Prostate gland (tissue), 2 donors: ENCODE measurements around the gene POLE. TPM values are rescaled to one million over a fixed set of nuclear protein-coding genes. Genes with fewer than 3 reads are reported as not detected.

Experiments
- DNase-seq: peaks from one replicate; pipeline ENCODE4 v3.0.0-alpha.2; 2019; ENCODE audit warnings: low spot score
- H3K27ac ChIP-seq, 2 donors: fragments of 200-600 bp; sonication (generic); 2 replicates each; pipeline ENCODE4 v1.5.1; 2017 to 2019
- H3K27me3 ChIP-seq: fragments of 200-600 bp; sonication (generic); replicated peaks from 2 replicates; pipeline ENCODE4 v1.5.1; 2019; ENCODE audit not compliant: insufficient read depth
- H3K36me3 ChIP-seq, 2 donors: fragments of 200-600 bp; sonication (generic); 1 replicate in 1 of 2; 2 replicates in 1 of 2; pipeline versions ENCODE4 v1.5.1 to v1.8.1; 2017 to 2019
- H3K4me1 ChIP-seq: fragments of 200-600 bp; sonication (generic); replicated peaks from 2 replicates; pipeline ENCODE4 v1.5.1; 2019
- H3K4me3 ChIP-seq, 2 donors: fragments of 200-600 bp; sonication (generic); 2 replicates each; pipeline ENCODE4 v1.5.1; 2017 to 2019
- H3K9me3 ChIP-seq: fragments of 200-600 bp; sonication (generic); 2 replicates; pipeline ENCODE4 v1.5.1; 2017
- CTCF ChIP-seq, 4 experiments: fragments of 200-600 bp in 2 of 4; fragments of 450-650 bp in 2 of 4; sonication (generic) in 2 of 4; IDR thresholded peaks; 1 replicate in 3 of 4; 2 replicates in 1 of 4; pipeline ENCODE4 v1.5.1; 2016 to 2019; ENCODE audit warnings: antibody characterized with exemption in 4 of 4, mild to moderate bottlenecking in 2 of 4, moderate library complexity in 2 of 4
- POLR2A ChIP-seq: fragments of 450-650 bp; IDR thresholded peaks from one replicate; pipeline ENCODE4 v1.6.1; 2016; ENCODE audit warnings: antibody characterized with exemption, mild to moderate bottlenecking
- POLR2AphosphoS5 ChIP-seq: sonication (generic); formaldehyde crosslinking; IDR thresholded peaks from one replicate; pipeline ENCODE4 v1.6.1; 2017; ENCODE audit warnings: antibody characterized with exemption
- WGBS: methylation state at CpG from one replicate; pipeline ENCODE4 v1.1.5; 2018; 5-methylcytosine and 5-hydroxymethylcytosine counted together
- intact Hi-C: fragments of 100-400 bp; cut with DNase I; formaldehyde crosslinking; loops from one replicate; pipeline ENCODE4 v1.14.2; 2022
- total RNA-seq, 2 donors: library from RNA; depleted of rRNA; stranded (reverse); fragments of >200 nt; gene quantifications; one replicate each; pipeline ENCODE4 v1.1.0, GENCODE V29; 2016

Gene POLE
- total RNA-seq, 2 donors from 2014 or later, result 41.8 to 65.4 TPM

- TF ChIP-seq POLR2A (no peak), CTCF (IDR thresholded peaks at IDR 0.05) (no peak), POLR2AphosphoS5 (no peak)
- Histone ChIP-seq H3K27me3 (no peaks in the 10 kb centered on the region), H3K36me3 (no peaks in the 10 kb centered on the region), H3K27ac (no peak overlapping the region), H3K4me3 (no peak overlapping the region), H3K9me3 (no peaks in the 10 kb centered on the region), H3K4me1 (no peaks in the 10 kb centered on the region)
- DNase-seq, result no peak
- intact Hi-C loops, result no loop called here
- WGBS, result 74% methylated on average over 5 of the region's 5 CpGs
These were observed 1.7 kb downstream of the POLE start for GRCh38 chr12:132685400-132685799.

- Histone ChIP-seq H3K27me3 (no peaks in the 10 kb centered on the region), H3K4me3 (no peak overlapping the region), H3K27ac (no peak overlapping the region), H3K36me3 (peaks cover 0 to 17% of the 10 kb centered on the region in 2 donors), H3K9me3 (no peaks in the 10 kb centered on the region), H3K4me1 (no peaks in the 10 kb centered on the region)
- 92% methylated on average over 9 of the region's 9 CpGs for WGBS
- no peak for DNase-seq
- TF ChIP-seq CTCF (IDR thresholded peaks at IDR 0.05), result no peak
- no peak for TF ChIP-seq POLR2AphosphoS5
- no peak for TF ChIP-seq POLR2A
- intact Hi-C loops, result no loop called here
These were observed 9.7 kb downstream of the POLE start for GRCh38 chr12:132677492-132677891.

GRCh38 chr12:132675757-132676432 lies 11.2 kb downstream of the POLE start:
- no peak for DNase-seq
- intact Hi-C loops, result no loop called here
- Histone ChIP-seq H3K36me3 (peaks cover 2 to 17% of the 10 kb centered on the region in 2 donors), H3K4me1 (no peaks in the 10 kb centered on the region), H3K4me3 (no peak overlapping the region), H3K9me3 (no peaks in the 10 kb centered on the region), H3K27me3 (no peaks in the 10 kb centered on the region), H3K27ac (no peak overlapping the region)
- TF ChIP-seq CTCF (IDR thresholded peaks at IDR 0.05) (no peak), POLR2A (no peak), POLR2AphosphoS5 (no peak)
- 95% methylated on average over 14 of the region's 14 CpGs for WGBS

- WGBS, result 93% methylated on average over 5 of the region's 5 CpGs
- H3K27ac ChIP-seq, result no peak overlapping the region
- no peak for TF ChIP-seq CTCF (IDR thresholded peaks at IDR 0.05)
- TF ChIP-seq POLR2AphosphoS5, result no peak
- no peak for TF ChIP-seq POLR2A
- peaks cover 2 to 17% of the 10 kb centered on the region in 2 donors for H3K36me3 ChIP-seq
- intact Hi-C loops, result no loop called here
- H3K4me1 ChIP-seq, result no peaks in the 10 kb centered on the region
- DNase-seq, result no peak
- H3K27me3 ChIP-seq, result no peaks in the 10 kb centered on the region
- H3K4me3 ChIP-seq, result no peak overlapping the region
- no peaks in the 10 kb centered on the region for H3K9me3 ChIP-seq
These were observed 12.6 kb downstream of the POLE start for GRCh38 chr12:132674561-132674960.
